Sigmoid colon (tissue), 4 donors: Measurements from ENCODE around the gene NUDT14.

Experiments
- EP300 ChIP-seq, 4 donors: sonication (generic); formaldehyde crosslinking; IDR thresholded peaks; one replicate each; pipeline ENCODE4 v1.6.1; 2017; ENCODE audit warnings: antibody characterized with exemption in 4 of 4
- POLR2A ChIP-seq, 2 donors: fragments of 450-650 bp; IDR thresholded peaks; one replicate each; pipeline ENCODE4 v1.6.1; 2016; ENCODE audit warnings: antibody characterized with exemption in 2 of 2, mild to moderate bottlenecking in 2 of 2, moderate library complexity in 2 of 2
- POLR2AphosphoS5 ChIP-seq, 4 donors: sonication (generic); formaldehyde crosslinking; IDR thresholded peaks; one replicate each; pipeline ENCODE4 v1.6.1; 2017; ENCODE audit warnings: antibody characterized with exemption in 4 of 4
- TF ChIP-seq, protein P1 (sequence below), 4 experiments: fragments of 450-650 bp in 3 of 4; fragments of 200-600 bp in 1 of 4; IDR thresholded peaks; one replicate each; pipeline ENCODE4 v1.5.1; 2016 to 2019; ENCODE audit warnings: antibody characterized with exemption in 4 of 4, mild to moderate bottlenecking in 3 of 4, moderate library complexity in 2 of 4

DNA sequence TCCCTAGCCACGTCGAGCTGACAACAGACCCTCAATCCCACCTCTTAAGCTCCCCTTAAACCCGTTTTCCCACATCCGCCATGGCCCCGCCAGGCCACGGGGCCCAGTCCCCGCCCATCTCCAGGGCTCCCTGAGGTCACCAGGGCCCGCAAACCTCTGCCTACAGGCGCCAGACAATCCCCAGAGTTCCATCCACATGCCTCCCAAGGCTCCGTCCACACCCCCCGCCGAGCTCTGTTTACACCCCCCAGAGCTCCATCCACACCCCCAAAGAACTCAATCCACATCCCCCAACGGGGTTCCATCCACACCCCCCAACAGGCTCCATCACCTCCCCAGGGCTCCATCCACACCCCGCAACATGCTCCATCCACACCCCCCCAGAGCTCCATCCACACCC is 21.8 kb downstream of the NUDT14 start:
- TF ChIP-seq POLR2A (IDR thresholded peaks at IDR 0.05) (no peak), POLR2AphosphoS5 (IDR thresholded peaks at IDR 0.05) (no peak), EP300 (IDR thresholded peaks at IDR 0.05) (no peak)
- TF ChIP-seq, protein P1, sequence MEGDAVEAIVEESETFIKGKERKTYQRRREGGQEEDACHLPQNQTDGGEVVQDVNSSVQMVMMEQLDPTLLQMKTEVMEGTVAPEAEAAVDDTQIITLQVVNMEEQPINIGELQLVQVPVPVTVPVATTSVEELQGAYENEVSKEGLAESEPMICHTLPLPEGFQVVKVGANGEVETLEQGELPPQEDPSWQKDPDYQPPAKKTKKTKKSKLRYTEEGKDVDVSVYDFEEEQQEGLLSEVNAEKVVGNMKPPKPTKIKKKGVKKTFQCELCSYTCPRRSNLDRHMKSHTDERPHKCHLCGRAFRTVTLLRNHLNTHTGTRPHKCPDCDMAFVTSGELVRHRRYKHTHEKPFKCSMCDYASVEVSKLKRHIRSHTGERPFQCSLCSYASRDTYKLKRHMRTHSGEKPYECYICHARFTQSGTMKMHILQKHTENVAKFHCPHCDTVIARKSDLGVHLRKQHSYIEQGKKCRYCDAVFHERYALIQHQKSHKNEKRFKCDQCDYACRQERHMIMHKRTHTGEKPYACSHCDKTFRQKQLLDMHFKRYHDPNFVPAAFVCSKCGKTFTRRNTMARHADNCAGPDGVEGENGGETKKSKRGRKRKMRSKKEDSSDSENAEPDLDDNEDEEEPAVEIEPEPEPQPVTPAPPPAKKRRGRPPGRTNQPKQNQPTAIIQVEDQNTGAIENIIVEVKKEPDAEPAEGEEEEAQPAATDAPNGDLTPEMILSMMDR (IDR thresholded peaks at IDR 0.05) = no peak
